Stimulated activated CD8-positive, alpha-beta memory T cell treated with anti-CD3 and anti-CD28 coated beads, Interleukin-4, amount 100 ng/mL, for 24 hours (primary cell): ENCODE results near the gene SMYD2.

Experiments used
- DNase-seq: peaks from one replicate; pipeline ENCODE4 v3.0.0-alpha.2; 2020; ENCODE audit warnings: low read depth

Gene SMYD2

DNA sequence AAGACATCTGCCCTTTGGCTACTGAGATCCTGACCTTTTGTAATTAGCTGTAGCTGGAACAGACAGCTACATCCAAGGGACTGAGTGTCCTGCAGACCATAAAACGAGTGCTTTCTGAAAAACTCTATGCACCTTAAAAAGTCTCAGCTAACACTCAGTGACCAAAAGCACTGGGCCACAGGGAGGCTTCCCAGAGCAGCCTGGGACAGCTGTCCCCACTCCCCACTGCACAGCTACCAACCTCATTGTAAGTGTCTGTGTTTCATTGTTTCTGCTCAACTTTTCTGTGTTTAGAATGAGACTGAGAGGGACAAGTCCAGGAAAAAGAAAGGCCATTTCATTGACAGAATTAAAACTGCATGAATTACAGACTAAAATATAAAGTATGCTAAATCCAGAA lies 80.7 kb downstream of the SMYD2 start:
- DNase-seq, result no peak

- no peak for DNase-seq
Observed at GRCh38 chr1:214362188-214362882, 81.4 kb downstream of the SMYD2 start.

- no peak for DNase-seq
Observed at GRCh38 chr1:214363386-214363785, 82.4 kb downstream of the SMYD2 start.

DNA sequence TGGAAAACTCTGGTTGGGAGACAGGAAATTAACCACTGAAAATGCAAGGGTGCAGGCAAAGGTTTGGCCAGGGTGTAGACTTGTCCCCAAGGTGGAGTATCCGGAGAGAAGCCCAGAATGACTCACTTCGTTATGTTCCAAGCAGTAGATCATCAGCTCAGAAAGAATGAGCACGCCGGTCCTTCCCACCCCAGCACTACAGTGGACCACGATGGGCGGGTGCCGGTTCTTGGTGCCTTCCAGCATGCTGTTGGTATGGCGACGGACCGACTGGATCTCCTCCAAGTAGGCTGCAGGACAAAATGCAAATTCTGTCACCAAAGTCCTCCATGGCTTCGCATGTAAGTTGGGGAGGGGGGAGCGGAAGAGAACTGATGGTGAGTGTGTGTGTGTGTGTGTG lies 83.4 kb downstream of the SMYD2 start:
- no peak for DNase-seq

GRCh38 chr1:214364786-214365295 lies 83.9 kb downstream of the SMYD2 start:
- DNase-seq, result no peak

DNA sequence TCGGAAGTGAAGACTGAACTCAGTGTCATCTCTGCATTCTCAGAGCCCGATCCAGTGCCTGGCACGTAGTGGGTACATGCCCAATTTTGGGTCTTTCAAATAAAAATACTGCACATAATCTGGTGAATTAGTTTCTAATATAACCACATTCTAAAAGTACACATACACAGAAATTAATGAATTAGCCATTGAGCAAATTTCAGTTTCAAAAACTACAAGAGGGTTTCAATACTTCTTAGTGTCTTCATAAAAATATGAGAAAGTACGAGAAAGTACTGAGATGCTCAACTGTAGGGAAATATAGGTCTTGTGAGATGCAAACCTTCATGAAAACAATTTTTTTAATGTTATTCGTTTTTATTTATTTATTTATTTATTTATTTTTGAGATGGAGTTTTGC lies 86.9 kb downstream of the SMYD2 start:
- no peak for DNase-seq

DNA sequence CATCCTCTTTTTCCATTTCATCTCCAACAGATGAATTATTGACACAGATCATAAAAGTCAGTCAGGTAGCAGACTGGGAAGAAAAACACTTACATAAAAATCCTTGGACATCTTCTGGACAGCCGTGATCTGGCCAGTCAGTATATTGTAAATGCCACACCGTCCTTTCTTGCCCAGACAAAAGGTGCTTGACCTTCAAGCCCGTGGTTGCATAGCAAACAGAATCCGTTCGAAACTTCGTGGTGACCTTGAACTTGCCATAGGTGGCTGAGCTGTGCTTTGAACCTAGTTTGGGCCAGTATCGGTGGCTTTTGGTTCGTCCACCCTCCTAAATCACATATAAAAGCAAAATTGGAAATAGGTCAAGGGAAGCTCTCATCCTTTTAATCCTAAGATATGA lies 88.4 kb downstream of the SMYD2 start:
- DNase-seq, result no peak

- DNase-seq, result no peak
Observed at GRCh38 chr1:214370615-214371014, 89.7 kb downstream of the SMYD2 start.

GRCh38 chr1:214372092-214372491 lies 91.1 kb downstream of the SMYD2 start:
- no peak for DNase-seq

DNA sequence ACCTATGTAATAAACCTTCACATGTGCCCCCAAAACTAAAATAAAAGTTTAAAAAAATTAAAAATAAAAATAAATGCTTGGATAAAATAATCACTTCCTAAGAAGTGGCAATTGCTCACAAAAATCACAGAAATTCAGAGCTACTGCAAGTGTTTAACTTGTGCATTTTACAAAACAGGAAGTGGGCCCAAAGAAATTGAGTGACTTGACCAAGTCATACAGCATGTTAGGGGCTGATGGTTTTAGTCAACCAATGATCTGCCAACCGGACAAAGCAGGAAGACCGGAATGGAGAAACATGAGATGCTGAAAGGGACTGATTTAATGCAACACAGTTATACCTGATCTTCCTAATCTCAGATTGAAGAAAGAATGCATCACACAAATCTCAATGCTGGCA lies 96.5 kb downstream of the SMYD2 start:
- no peak for DNase-seq

DNA sequence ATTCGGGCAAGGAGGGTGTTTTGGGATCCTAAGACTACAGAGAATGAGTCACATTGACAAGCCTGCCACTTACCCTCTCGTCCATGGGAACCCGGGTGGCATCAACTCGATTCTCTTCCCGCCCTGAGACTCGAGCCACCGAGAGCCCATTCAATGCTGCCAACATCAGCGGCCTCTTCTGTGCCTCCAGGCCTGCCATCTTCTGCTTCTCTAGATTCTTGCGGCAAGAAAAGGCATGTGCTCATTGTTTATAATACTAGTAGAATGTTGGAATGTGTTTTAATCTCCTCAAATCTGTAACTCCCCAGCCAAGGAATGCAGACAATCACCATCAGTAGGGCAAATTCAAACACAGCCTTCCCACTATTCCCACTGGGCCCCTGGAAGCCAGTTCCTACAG lies 96.9 kb downstream of the SMYD2 start:
- DNase-seq, result no peak

DNA sequence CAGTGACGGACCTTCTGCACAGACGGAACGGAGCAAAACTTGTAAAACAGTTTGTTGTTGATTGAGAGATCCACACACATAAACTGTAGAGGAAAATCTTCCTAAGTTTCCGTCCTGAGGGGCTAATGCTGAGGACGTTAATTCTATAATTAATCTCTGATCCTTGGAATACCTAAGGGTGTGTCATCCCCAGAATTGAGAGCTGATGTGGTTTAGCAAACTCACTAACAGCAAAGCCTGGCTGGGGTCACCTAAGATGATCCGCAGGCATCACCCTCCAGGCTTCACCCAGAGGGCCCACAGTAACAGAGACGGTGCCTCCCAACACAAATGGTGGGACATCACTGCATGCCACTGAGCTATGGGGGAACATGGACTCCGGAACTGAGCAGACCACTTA lies 97.5 kb downstream of the SMYD2 start:
- no peak for DNase-seq

DNA sequence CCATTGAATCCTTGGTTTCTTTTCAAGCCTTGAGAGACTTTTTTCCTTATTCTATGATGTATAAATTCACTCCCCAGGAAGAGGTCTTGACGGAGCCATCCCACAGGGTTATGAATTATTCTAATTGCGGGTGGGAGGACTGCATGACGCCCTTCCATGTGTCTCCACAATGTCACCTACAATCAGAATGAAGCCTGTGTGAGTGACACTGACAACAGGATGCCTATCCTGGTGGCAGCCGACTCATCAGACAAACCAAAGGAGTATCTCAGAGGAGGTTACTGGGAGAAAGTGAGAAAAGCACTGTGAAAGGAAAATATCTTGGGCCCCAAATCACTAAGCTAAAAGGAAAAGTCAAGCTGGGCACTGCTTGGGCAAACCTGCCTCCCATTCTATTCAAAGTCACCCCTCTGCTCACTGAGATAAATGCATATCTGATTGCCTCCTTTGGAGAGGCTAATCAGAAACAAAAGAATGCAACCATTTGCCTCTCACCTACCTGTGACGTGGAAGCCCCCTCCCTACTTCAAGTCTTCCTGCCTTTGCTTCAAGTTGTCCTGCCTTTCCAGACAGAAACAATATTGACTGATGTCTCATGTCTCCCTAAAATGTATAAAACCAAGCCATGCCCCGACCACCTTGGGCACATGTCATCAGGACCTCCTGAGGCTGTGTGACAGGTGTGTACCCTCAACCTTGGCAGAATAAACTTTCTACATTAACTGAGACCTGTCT lies 98.4 kb downstream of the SMYD2 start:
- no peak for DNase-seq

DNA sequence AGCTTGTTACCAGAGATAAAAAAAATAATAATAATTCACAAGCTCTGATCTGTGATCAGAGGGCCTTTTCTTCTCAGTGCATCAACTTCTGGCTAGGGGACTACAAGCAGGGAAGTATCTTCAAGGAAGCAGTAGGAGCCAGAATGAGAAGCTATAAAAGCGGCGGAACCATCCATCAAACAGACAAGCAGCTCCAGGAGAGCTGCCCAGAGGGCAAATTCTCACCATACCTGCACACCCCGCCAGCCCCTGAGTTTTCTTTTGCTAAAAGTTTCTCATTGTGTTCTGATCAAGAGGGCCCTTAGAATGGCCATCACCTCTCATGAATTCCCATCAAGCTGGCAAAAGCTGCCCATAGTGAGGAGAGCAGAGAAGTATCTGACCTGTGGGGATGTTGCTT lies 99.4 kb downstream of the SMYD2 start:
- DNase-seq, result no peak

- no peak for DNase-seq
Observed at GRCh38 chr1:214380986-214381695, 100.2 kb downstream of the SMYD2 start.

DNA sequence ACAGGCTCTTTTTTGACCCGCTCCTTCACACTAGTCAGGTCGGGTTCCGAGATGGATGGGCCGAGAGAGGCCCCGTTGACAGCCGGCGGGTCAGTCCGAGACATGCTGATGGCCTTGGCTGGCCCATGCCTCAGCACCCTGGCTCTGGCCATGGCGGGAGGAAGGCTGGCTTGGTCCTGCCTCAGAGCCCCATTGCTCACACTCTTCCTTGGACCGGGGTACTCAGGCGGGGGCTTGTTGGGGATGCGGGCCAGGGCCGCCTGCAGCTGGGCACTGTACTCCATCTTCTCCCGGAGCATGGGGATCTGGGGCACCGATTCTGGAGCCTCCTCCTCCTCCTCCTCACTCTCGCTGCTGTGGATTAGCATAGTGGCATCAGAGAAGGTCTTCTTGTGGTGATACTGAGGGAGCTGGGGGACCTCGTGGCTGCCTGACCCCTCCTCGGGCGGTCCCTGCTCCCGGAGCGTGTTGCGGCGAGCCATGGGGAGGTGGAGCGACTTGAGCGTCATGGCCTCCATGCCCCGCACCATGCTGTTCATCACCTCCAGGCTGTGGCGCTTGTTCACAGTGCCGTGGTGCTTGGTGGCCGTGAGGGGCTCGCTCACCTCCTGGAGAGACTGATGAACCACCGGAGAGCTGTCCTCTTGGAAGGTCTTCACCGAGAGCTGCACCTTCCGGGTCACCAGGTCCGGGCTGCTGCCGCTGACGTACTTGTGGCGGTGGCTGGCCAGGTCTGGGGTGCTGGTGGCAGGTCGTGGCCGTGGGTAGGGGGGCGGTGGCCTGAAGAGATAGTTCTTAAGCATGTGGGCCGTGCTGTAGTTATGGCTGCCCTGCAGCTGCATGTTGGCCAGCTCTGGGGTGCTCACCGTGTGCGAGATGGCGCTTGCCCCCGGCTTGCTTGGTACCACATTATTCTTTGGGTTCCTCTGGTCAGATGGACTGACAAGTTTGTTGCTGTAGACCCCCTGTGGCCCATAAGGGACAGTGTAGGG lies 102.7 kb downstream of the SMYD2 start:
- no peak for DNase-seq

GRCh38 chr1:214384373-214385079 lies 103.6 kb downstream of the SMYD2 start:
- no peak for DNase-seq

DNA sequence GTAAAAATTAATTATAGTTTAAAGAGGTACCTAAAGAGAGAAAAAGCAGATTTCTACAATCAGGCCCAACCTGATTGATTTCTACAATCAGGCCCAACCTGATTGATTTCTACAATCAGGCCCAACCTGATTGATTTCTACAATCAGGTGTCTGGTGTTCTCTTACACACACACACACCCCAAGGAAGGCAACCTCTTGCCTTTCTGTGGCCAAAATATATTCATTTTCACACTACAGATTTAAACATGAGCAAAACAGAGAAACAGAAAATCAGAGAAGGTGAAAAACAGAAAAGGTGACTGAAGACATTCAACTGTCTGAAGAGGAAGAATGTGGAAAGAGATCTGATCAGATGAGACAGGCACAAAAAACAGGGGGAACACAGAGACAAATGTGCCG lies 104.5 kb downstream of the SMYD2 start:
- DNase-seq, result no peak

- no peak for DNase-seq
Observed at GRCh38 chr1:214386333-214386732, 105.4 kb downstream of the SMYD2 start.
